A204.1 (cell line): ENCODE measurements around the gene HYKK.
A peak's percentile ranks its signal among the peaks of the same experiment; 100 is the strongest.
"Not testable (repeated sequence)": the region's sequence is repeated elsewhere in the genome, so short reads cannot be mapped to it uniquely, and the experiment has no call there.

ENCODE experiments used
- FAIRE-seq: peaks from 2 replicates; lab custom pipeline; 2012; peaks lifted over from hg19 to GRCh38; lab: Jason Lieb, UNC

The HYKK gene

GRCh38 chr15:78540141-78540870 lies 32.9 kb downstream of the HYKK start, which contains the start of gene PSMA4:
TSS of gene PSMA4 (plus strand) at chr15:78540444. CDS start at chr15:78541928, 1,484 bp downstream.
- FAIRE-seq: no peak

GRCh38 chr15:78540871-78541743 lies 33.7 kb downstream of the HYKK start:
- no peak for FAIRE-seq

GRCh38 chr15:78541744-78542034 lies 34.3 kb downstream of the HYKK start:
- FAIRE-seq: no peak

GRCh38 chr15:78542647-78543046 lies 35.3 kb downstream of the HYKK start:
- no peak for FAIRE-seq

GRCh38 chr15:78550194-78550593 lies 42.8 kb downstream of the HYKK start:
- no peak for FAIRE-seq

- FAIRE-seq: no peak
Measured at GRCh38 chr15:78550815-78551214, 43.4 kb downstream of the HYKK start.

GRCh38 chr15:78551902-78552301 lies 44.5 kb downstream of the HYKK start:
- FAIRE-seq: no peak

- FAIRE-seq: no peak
Measured at GRCh38 chr15:78552597-78552996, 45.2 kb downstream of the HYKK start.

GRCh38 chr15:78560201-78560600 lies 52.8 kb downstream of the HYKK start:
- FAIRE-seq: not testable (repeated sequence)

GRCh38 chr15:78561490-78561889 lies 54.1 kb downstream of the HYKK start:
- no peak for FAIRE-seq

GRCh38 chr15:78563092-78563491 lies 55.7 kb downstream of the HYKK start:
- no peak for FAIRE-seq

- FAIRE-seq: no peak
Measured at GRCh38 chr15:78564743-78565096, 57.3 kb downstream of the HYKK start.

- no peak for FAIRE-seq
Measured at GRCh38 chr15:78565097-78565950, 57.9 kb downstream of the HYKK start, which contains the start of gene CHRNA5. TSS of gene CHRNA5 (plus strand) at chr15:78565520. CDS start at chr15:78565720, 200 bp downstream.

GRCh38 chr15:78565951-78566774 lies 58.8 kb downstream of the HYKK start:
- FAIRE-seq: no peak

GRCh38 chr15:78567531-78567930 lies 60.2 kb downstream of the HYKK start:
- no peak for FAIRE-seq

GRCh38 chr15:78570710-78571109 lies 63.3 kb downstream of the HYKK start:
- no peak for FAIRE-seq

GRCh38 chr15:78571382-78571781 lies 64.0 kb downstream of the HYKK start:
- no peak for FAIRE-seq

- FAIRE-seq: no peak
Measured at GRCh38 chr15:78573416-78573815, 66.0 kb downstream of the HYKK start.

- peak; percentile 9 for FAIRE-seq
Measured at GRCh38 chr15:78574944-78575343, 67.6 kb downstream of the HYKK start.
